OCI-LY3 (cell line): ENCODE measurements around the gene ARR3.

ENCODE experiments used
- EZH2phosphoT487 ChIP-seq: fragments of 200-600 bp; shearing (Covaris generic); IDR thresholded peaks from 2 replicates; pipeline ENCODE4 v1.6.1; 2018; ENCODE audit warnings: antibody characterized with exemption, mixed run types, low read depth
- TF ChIP-seq, protein P1 (sequence below): fragments of 200-600, 300-600 bp; sonication (generic); IDR thresholded peaks from 2 replicates; pipeline ENCODE4 v1.5.1; 2014; ENCODE audit warnings: antibody characterized with exemption, low read length, low read depth

- TF ChIP-seq, protein P1, sequence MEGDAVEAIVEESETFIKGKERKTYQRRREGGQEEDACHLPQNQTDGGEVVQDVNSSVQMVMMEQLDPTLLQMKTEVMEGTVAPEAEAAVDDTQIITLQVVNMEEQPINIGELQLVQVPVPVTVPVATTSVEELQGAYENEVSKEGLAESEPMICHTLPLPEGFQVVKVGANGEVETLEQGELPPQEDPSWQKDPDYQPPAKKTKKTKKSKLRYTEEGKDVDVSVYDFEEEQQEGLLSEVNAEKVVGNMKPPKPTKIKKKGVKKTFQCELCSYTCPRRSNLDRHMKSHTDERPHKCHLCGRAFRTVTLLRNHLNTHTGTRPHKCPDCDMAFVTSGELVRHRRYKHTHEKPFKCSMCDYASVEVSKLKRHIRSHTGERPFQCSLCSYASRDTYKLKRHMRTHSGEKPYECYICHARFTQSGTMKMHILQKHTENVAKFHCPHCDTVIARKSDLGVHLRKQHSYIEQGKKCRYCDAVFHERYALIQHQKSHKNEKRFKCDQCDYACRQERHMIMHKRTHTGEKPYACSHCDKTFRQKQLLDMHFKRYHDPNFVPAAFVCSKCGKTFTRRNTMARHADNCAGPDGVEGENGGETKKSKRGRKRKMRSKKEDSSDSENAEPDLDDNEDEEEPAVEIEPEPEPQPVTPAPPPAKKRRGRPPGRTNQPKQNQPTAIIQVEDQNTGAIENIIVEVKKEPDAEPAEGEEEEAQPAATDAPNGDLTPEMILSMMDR = no peak
- no peak for TF ChIP-seq EZH2phosphoT487
Measured at GRCh38 chrX:70313503-70313902, 45.4 kb downstream of the ARR3 start.
